Gastrocnemius medialis (tissue), 4 donors: Measurements from ENCODE around the gene OR7G2. TPM values are rescaled to one million over a fixed set of nuclear protein-coding genes. Genes with fewer than 3 reads are reported as not detected.
A peak's percentile ranks its signal among the peaks of the same experiment; 100 is the strongest.

Source experiments
- ATAC-seq, 2 donors: fragments of 150-250 bp; one replicate each; pipeline ENCODE4 v1.9.1; 2016
- DNase-seq, 2 donors: peaks; one replicate each; pipeline ENCODE4 v3.0.0-alpha.2; 2019
- H3K27ac ChIP-seq, 4 donors: fragments of 200-600 bp; sonication (generic); 1 replicate in 1 of 4; 2 replicates in 3 of 4; pipeline ENCODE4 v1.5.1; 2016 to 2018; ENCODE audit warnings: mild to moderate bottlenecking in 2 of 4, moderate library complexity in 1 of 4
- H3K27me3 ChIP-seq, 3 donors: fragments of 200-600 bp; sonication (generic) in 2 of 3; 1 replicate in 1 of 3; 2 replicates in 2 of 3; pipeline versions ENCODE4 v1.5.1 to v1.6.0; 2016 to 2019; ENCODE audit warnings: mild to moderate bottlenecking in 1 of 3, moderate library complexity in 1 of 3
- H3K36me3 ChIP-seq, 2 donors: fragments of 200-600 bp; sonication (generic) in 1 of 2; one replicate each; pipeline ENCODE4 v1.5.1; 2017 to 2018
- H3K4me1 ChIP-seq, 2 donors: fragments of 200-600 bp; sonication (generic) in 1 of 2; one replicate each; pipeline ENCODE4 v1.5.1; 2016 to 2017; ENCODE audit warnings: mild to moderate bottlenecking in 2 of 2
- H3K4me3 ChIP-seq, 4 donors: fragments of 200-600 bp; sonication (generic) in 3 of 4; 1 replicate in 1 of 4; 2 replicates in 3 of 4; pipeline ENCODE4 v1.5.1; 2016 to 2019; ENCODE audit warnings: mild to moderate bottlenecking in 2 of 4
- H3K9me3 ChIP-seq, 3 donors: fragments of 200-600 bp; sonication (generic) in 2 of 3; 1 replicate in 1 of 3; 2 replicates in 2 of 3; pipeline ENCODE4 v1.5.1; 2016 to 2019
- CTCF ChIP-seq, 5 experiments: fragments of 450-650 bp in 3 of 5; fragments of 200-600 bp in 2 of 5; sonication (generic) in 2 of 5; IDR thresholded peaks in 4 of 5; conservative IDR thresholded peaks in 1 of 5; 1 replicate in 4 of 5; 2 replicates in 1 of 5; pipeline ENCODE4 v1.5.1; 2016 to 2019; ENCODE audit warnings: antibody characterized with exemption in 5 of 5, mild to moderate bottlenecking in 3 of 5, moderate library complexity in 3 of 5
- POLR2A ChIP-seq, 2 donors: fragments of 450-650 bp; IDR thresholded peaks; one replicate each; pipeline ENCODE4 v1.6.1; 2017; ENCODE audit warnings: antibody characterized with exemption in 2 of 2, mild to moderate bottlenecking in 2 of 2, moderate library complexity in 2 of 2
- in situ Hi-C, 4 donors: fragments of 200-750 bp; cut with MboI; loops; one replicate each; pipeline versions ENCODE4 v1.15.0 to v1.8.0; 2017; ENCODE audit warnings: low sequenced_read_pairs in 4 of 4
- intact Hi-C: fragments of 100-400 bp; cut with DNase I; formaldehyde crosslinking; loops from one replicate; pipeline ENCODE4 v1.15.1; 2023; ENCODE audit warnings: low total_unique reads
- total RNA-seq, 4 donors: library from RNA; depleted of rRNA; stranded (reverse); fragments of >200 nt; gene quantifications; one replicate each; pipeline versions ENCODE4 v1.1.0 to v1.2.3, GENCODE V29; 2016

The OR7G2 gene
- total RNA-seq, 4 donors from 2014 or later, result not detected

- in situ Hi-C loops, result loop anchor here in 1 of 4 donors (25.0 kb wide), 1 partner anchor 297 kb away; the partner anchor contains the start of gene ZNF266
- Histone ChIP-seq H3K4me1 (peaks cover 16 to 23% of the 10 kb centered on the region in 2 donors), H3K9me3 (peaks cover 0 to 4% (median 4%) of the 10 kb centered on the region in 3 donors)
These were observed 33.0 kb upstream of the OR7G2 start, which contains the start of gene ZNF317 for GRCh38 chr19:9140159-9140874. ZNF317 (plus strand) TSS chr19:9140397; CDS start chr19:9156017, 15,620 bp downstream.

GRCh38 chr19:9139609-9140158 is 32.4 kb upstream of the OR7G2 start:
- H3K4me1 ChIP-seq, result peaks cover 16 to 23% of the 10 kb centered on the region in 2 donors
- no peaks in the 10 kb centered on the region for H3K9me3 ChIP-seq
- intact Hi-C loops (loop anchor here (1.0 to 10.0 kb wide), 6 partner anchors 169 to 696 kb away; partner anchors contain the start of genes MBD3L1, PIN1, ZNF266 and ZNF558), in situ Hi-C loops (loop anchor here (5.0 to 25.0 kb wide), 4 partner anchors 298 to 655 kb away; partner anchors contain the start of genes ZNF121 (in 1 of the 4) and ZNF266 (in 1 of the 4))
- H3K36me3 ChIP-seq, result no peaks in the 10 kb centered on the region
- TF ChIP-seq CTCF (IDR thresholded peaks at IDR 0.05 in 4 of 5, conservative IDR thresholded peaks at IDR 0.05 in 1 of 5) (no peak), POLR2A (IDR thresholded peaks at IDR 0.05) (no peak)
- ATAC-seq (peak in 1 of 2 donors; percentile 6), DNase-seq (no peak)
- H3K4me3 ChIP-seq, result peak overlapping the region; percentile 84 to 88 (median 87)
- H3K27me3 ChIP-seq, result no peaks in the 10 kb centered on the region
- peak overlapping the region; percentile 90 to 93 (median 92) for H3K27ac ChIP-seq

More at GRCh38 chr19:9140159-9140874, 33.0 kb upstream of the OR7G2 start, which contains the start of gene ZNF317:
- ATAC-seq (peak; percentile 99), DNase-seq (peak; percentile 87 to 91)
- peak within 1 kb of the TSS; percentile 90 to 93 (median 92) for H3K27ac ChIP-seq
- peak within 1 kb of the TSS; percentile 84 to 88 (median 87) for H3K4me3 ChIP-seq
- peak; percentile 28 to 70 for TF ChIP-seq POLR2A (IDR thresholded peaks at IDR 0.05)
- no peak for TF ChIP-seq CTCF (IDR thresholded peaks at IDR 0.05 in 4 of 5, conservative IDR thresholded peaks at IDR 0.05 in 1 of 5)
- H3K27me3 ChIP-seq, result no peaks in the 10 kb centered on the region
- H3K36me3 ChIP-seq, result no peaks in the 10 kb centered on the region
- intact Hi-C loops, result loop anchor here (1.0 to 10.0 kb wide), 6 partner anchors 168 to 695 kb away; partner anchors contain the start of genes MBD3L1, PIN1, ZNF266 and ZNF558

- Histone ChIP-seq H3K36me3 (no peaks in the 10 kb centered on the region), H3K9me3 (no peaks in the 10 kb centered on the region), H3K4me3 (no peak overlapping the region), H3K27ac (no peak overlapping the region), H3K4me1 (no peaks in the 10 kb centered on the region), H3K27me3 (no peaks in the 10 kb centered on the region)
- in situ Hi-C loops, result loop anchor here (10.0 to 25.0 kb wide), 3 partner anchors 305 to 662 kb away; partner anchors contain the start of genes ZNF121 (in 1 of the 4) and ZNF266 (in 1 of the 4)
- ATAC-seq (no peak), DNase-seq (no peak)
- TF ChIP-seq CTCF (IDR thresholded peaks at IDR 0.05 in 4 of 5, conservative IDR thresholded peaks at IDR 0.05 in 1 of 5), result no peak
- no peak for TF ChIP-seq POLR2A (IDR thresholded peaks at IDR 0.05)
- intact Hi-C loops, result no loop called here
These were observed 25.1 kb upstream of the OR7G2 start for GRCh38 chr19:9132422-9132821.

GRCh38 chr19:9130965-9131364 is 23.7 kb upstream of the OR7G2 start:
- DNase-seq (no peak), ATAC-seq (no peak)
- no peak overlapping the region for H3K4me3 ChIP-seq
- no peaks in the 10 kb centered on the region for H3K36me3 ChIP-seq
- no peak overlapping the region for H3K27ac ChIP-seq
- no peaks in the 10 kb centered on the region for H3K27me3 ChIP-seq
- no peaks in the 10 kb centered on the region for H3K4me1 ChIP-seq
- TF ChIP-seq POLR2A (IDR thresholded peaks at IDR 0.05) (no peak), CTCF (IDR thresholded peaks at IDR 0.05 in 4 of 5, conservative IDR thresholded peaks at IDR 0.05 in 1 of 5) (no peak)
- in situ Hi-C loops (loop anchor here (10.0 to 25.0 kb wide), 3 partner anchors 306 to 664 kb away; partner anchors contain the start of genes ZNF121 (in 1 of the 4) and ZNF266 (in 1 of the 4)), intact Hi-C loops (no loop called here)
- no peaks in the 10 kb centered on the region for H3K9me3 ChIP-seq
